Mucosa of stomach (tissue), 1 donor: Measurements from ENCODE around the gene CCNJL.

Experiments used
- H3K27me3 ChIP-seq: one replicate; pipeline ENCODE4 v1.7.0; 2013; ENCODE audit warnings: mild to moderate bottlenecking, low read length; ENCODE audit not compliant: control insufficient read depth, insufficient read depth
- H3K36me3 ChIP-seq: one replicate; pipeline ENCODE4 v1.7.0; 2013; ENCODE audit warnings: low read length; ENCODE audit not compliant: control insufficient read depth, insufficient read depth
- H3K4me1 ChIP-seq: one replicate; pipeline ENCODE4 v1.7.0; 2013; ENCODE audit warnings: mild to moderate bottlenecking, low read length; ENCODE audit not compliant: control insufficient read depth, insufficient read depth
- H3K4me3 ChIP-seq: one replicate; pipeline ENCODE4 v1.7.0; 2013; ENCODE audit warnings: low read length
- H3K9ac ChIP-seq: one replicate; pipeline ENCODE4 v1.7.0; 2013; ENCODE audit warnings: mild to moderate bottlenecking, low read length, moderate library complexity
- H3K9me3 ChIP-seq: one replicate; pipeline ENCODE4 v1.7.0; 2013; ENCODE audit warnings: mild to moderate bottlenecking, low read length, moderate library complexity; ENCODE audit not compliant: control insufficient read depth
- donor health status: Pancreatic carcinoma.

The CCNJL gene, protein sequence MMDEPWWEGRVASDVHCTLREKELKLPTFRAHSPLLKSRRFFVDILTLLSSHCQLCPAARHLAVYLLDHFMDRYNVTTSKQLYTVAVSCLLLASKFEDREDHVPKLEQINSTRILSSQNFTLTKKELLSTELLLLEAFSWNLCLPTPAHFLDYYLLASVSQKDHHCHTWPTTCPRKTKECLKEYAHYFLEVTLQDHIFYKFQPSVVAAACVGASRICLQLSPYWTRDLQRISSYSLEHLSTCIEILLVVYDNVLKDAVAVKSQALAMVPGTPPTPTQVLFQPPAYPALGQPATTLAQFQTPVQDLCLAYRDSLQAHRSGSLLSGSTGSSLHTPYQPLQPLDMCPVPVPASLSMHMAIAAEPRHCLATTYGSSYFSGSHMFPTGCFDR

GRCh38 chr5:160312134-160312959 lies at the start of gene CCNJL:
TSS of gene CCNJL (minus strand) at chr5:160312564. CDS start at chr5:160311923, 641 bp downstream.
- Histone ChIP-seq H3K9ac (no peak within 1 kb of the TSS), H3K36me3 (no peaks in the 10 kb centered on the region), H3K4me1 (peaks cover 15% of the 10 kb centered on the region), H3K9me3 (no peaks in the 10 kb centered on the region), H3K27me3 (peaks cover 38% of the 10 kb centered on the region), H3K4me3 (no peak within 1 kb of the TSS)

- Histone ChIP-seq H3K4me1 (peaks cover 25% of the 10 kb centered on the region), H3K36me3 (no peaks in the 10 kb centered on the region), H3K9me3 (no peaks in the 10 kb centered on the region), H3K9ac (no peak overlapping the region), H3K4me3 (no peak overlapping the region), H3K27me3 (no peaks in the 10 kb centered on the region)
Measured at GRCh38 chr5:160361624-160362228, 49.4 kb upstream of the CCNJL start.

GRCh38 chr5:160360310-160360709 lies 47.9 kb upstream of the CCNJL start:
- Histone ChIP-seq H3K4me1 (peaks cover 25% of the 10 kb centered on the region), H3K9ac (no peak overlapping the region)

DNA sequence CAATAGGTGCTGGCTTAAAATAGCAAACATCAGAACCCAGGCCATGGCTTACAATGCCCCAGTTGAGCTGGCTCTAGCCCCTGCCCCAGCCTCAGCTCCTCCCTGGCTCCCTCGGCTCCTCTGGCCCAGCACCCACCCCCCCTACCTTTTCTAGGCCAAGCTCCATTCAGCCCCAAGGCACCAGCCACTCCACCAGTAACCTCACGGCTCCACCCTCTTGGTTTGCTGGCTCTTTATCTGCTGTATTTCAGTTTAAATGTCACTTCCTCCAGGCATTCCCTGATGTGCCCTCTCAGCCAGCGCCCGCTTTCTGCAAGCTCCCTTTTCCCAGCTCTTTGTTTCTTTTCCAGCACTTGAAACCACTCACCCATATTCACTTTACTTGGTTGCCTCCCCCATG lies 47.5 kb upstream of the CCNJL start:
- no peaks in the 10 kb centered on the region for H3K36me3 ChIP-seq

More at GRCh38 chr5:160360310-160360709, 47.9 kb upstream of the CCNJL start:
- Histone ChIP-seq H3K36me3 (no peaks in the 10 kb centered on the region), H3K27me3 (no peaks in the 10 kb centered on the region), H3K9me3 (no peaks in the 10 kb centered on the region), H3K4me3 (no peak overlapping the region)

DNA sequence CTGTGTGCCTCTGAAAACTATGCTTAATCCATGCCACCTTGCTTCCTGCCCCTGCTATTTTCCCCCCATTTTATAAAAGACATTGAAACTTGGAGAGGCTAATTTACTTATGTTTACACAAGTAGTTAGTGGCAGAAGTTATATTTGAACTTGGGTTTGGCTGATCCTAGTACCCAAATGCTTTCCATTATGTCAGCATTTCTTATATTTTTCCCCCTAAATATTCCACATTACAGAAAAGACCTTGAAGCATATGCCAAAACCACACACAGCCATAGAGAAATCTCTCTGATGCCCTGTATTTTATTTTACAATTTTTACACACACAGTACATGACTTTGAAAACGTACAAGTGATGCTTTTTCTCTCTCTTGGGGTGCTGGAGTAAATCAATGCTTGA lies 46.9 kb upstream of the CCNJL start:
- H3K4me1 ChIP-seq: peaks cover 25% of the 10 kb centered on the region
- no peak overlapping the region for H3K9ac ChIP-seq
- H3K9me3 ChIP-seq: no peaks in the 10 kb centered on the region
- no peak overlapping the region for H3K4me3 ChIP-seq
- H3K27me3 ChIP-seq: no peaks in the 10 kb centered on the region
- no peaks in the 10 kb centered on the region for H3K36me3 ChIP-seq

More for the DNA sequence above, 47.5 kb upstream of the CCNJL start:
- Histone ChIP-seq H3K4me3 (no peak overlapping the region), H3K9ac (no peak overlapping the region), H3K9me3 (no peaks in the 10 kb centered on the region), H3K4me1 (peaks cover 25% of the 10 kb centered on the region), H3K27me3 (no peaks in the 10 kb centered on the region)

DNA sequence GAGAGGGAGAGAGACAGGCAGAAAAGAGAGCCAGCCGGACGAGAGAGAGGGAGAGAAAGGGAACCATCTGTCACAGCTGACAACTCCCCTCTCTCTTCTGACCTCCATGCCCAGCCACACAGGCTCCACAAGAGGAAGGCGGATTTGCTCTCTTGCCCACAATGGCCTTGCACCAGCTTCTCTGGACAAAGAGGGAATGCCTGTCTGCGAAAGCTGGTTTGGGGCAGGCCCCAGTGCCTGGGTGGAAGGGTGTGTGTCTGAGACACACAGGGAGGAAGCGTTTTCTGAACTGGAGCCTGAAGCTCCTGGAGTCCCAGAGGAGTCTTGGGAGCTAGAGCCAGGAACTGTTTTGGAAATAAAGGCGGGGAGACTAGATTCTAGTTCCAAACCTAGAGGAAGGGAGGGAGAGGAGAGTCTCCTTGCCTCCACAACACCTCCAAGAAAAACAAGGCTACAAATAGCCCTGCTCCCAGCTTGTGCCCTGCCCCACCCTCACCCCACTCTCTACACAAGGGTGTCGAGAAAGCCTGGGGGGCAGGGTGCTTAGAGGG lies 45.6 kb upstream of the CCNJL start:
- Histone ChIP-seq H3K36me3 (no peaks in the 10 kb centered on the region), H3K27me3 (no peaks in the 10 kb centered on the region), H3K4me1 (peaks cover 25% of the 10 kb centered on the region), H3K4me3 (no peak overlapping the region), H3K9ac (peak overlapping the region; percentile 30), H3K9me3 (no peaks in the 10 kb centered on the region)

GRCh38 chr5:160357394-160357793 lies 45.0 kb upstream of the CCNJL start:
- no peaks in the 10 kb centered on the region for H3K9me3 ChIP-seq
- no peak overlapping the region for H3K4me3 ChIP-seq
- H3K4me1 ChIP-seq: peaks cover 25% of the 10 kb centered on the region
- H3K27me3 ChIP-seq: no peaks in the 10 kb centered on the region
- no peaks in the 10 kb centered on the region for H3K36me3 ChIP-seq
- H3K9ac ChIP-seq: peak overlapping the region; percentile 30

DNA sequence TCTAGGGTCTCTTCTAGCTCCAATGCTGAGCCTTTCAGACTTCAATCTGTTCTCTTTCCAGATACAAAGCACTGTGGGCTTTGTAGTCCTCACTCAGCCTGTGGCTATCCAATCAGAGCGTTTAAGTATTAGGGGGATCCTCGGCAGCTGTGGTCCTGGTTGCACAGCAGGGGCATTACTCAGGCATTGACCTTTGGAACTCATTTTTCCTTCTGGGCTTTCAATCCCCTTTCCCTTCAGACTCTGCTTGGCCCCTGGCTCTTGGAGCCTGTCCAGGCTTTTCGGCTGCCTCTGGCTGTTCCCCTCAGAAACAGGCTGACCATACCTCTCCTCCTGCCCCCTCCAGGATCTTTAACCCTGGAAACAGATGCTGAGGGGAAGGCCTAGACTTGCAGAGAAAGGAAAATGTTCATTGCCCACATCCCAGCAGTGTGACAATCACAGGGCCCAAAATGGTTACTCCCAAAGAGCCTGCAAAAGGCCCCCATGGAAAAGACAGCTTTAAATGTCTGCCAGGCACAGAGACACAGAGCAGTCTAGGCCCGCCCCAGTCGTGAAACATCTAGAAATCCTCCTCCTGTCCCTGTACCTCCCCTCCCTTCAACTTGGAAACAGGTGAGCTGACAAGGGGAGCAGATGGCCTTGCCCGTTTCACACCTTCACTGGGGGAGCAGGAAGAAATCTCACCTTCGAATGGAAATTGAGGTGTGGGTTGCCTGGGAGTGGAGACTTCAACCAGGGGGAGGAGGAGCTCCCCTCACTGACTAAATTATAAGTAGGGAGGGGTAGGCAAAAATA lies 44.4 kb upstream of the CCNJL start:
- Histone ChIP-seq H3K9me3 (no peaks in the 10 kb centered on the region), H3K9ac (no peak overlapping the region), H3K36me3 (no peaks in the 10 kb centered on the region), H3K27me3 (no peaks in the 10 kb centered on the region), H3K4me1 (peaks cover 25% of the 10 kb centered on the region), H3K4me3 (no peak overlapping the region)

GRCh38 chr5:160354666-160355065 lies 42.3 kb upstream of the CCNJL start:
- no peak overlapping the region for H3K9ac ChIP-seq
- no peaks in the 10 kb centered on the region for H3K27me3 ChIP-seq
- no peak overlapping the region for H3K4me3 ChIP-seq
- peaks cover 13% of the 10 kb centered on the region for H3K4me1 ChIP-seq
- no peaks in the 10 kb centered on the region for H3K9me3 ChIP-seq
- H3K36me3 ChIP-seq: no peaks in the 10 kb centered on the region

- H3K4me1 ChIP-seq: peaks cover 5% of the 10 kb centered on the region
- no peaks in the 10 kb centered on the region for H3K27me3 ChIP-seq
- H3K9ac ChIP-seq: no peak overlapping the region
- no peak overlapping the region for H3K4me3 ChIP-seq
- H3K9me3 ChIP-seq: no peaks in the 10 kb centered on the region
- no peaks in the 10 kb centered on the region for H3K36me3 ChIP-seq
Measured at GRCh38 chr5:160353379-160353778, 41.0 kb upstream of the CCNJL start.

DNA sequence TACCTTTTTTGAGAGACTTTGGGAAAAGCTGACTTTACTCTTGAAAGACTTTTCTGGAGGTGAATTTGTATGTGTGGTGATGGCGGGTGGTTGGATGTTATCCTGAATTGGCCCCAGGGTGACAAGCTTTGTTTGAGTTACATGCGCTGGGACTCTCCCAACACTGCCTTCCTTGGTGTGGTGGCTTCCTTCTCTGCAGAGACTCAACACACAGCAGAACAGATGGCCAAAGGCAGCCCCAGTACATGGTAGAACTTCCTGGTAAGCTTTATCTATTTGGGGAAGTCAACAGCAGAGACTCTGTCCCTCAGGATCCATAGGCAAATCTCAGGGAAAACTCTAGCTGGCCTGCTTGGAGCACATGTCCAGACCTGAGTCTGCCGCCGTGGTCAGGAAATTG lies 39.9 kb upstream of the CCNJL start:
- no peak overlapping the region for H3K4me3 ChIP-seq

More for the DNA sequence above, 39.9 kb upstream of the CCNJL start:
- H3K36me3 ChIP-seq: no peaks in the 10 kb centered on the region
- no peak overlapping the region for H3K9ac ChIP-seq
- no peaks in the 10 kb centered on the region for H3K4me1 ChIP-seq
- no peaks in the 10 kb centered on the region for H3K9me3 ChIP-seq
- no peaks in the 10 kb centered on the region for H3K27me3 ChIP-seq
